ES-I3 (cell line): ENCODE results near the gene TBC1D14.

Experiments used
- H3K36me3 ChIP-seq: 2 replicates; pipeline ENCODE4 v1.6.1; 2013; ENCODE audit warnings: mild to moderate bottlenecking, low read length, control low read depth, moderate library complexity; ENCODE audit not compliant: insufficient read depth
- H3K4me1 ChIP-seq: 2 replicates; pipeline ENCODE4 v1.6.1; 2013; ENCODE audit warnings: mild to moderate bottlenecking, control low read depth, low read length; ENCODE audit not compliant: insufficient read depth
- H3K9ac ChIP-seq: 2 replicates; pipeline ENCODE4 v1.6.1; 2013; ENCODE audit warnings: low read depth, mild to moderate bottlenecking, low read length, moderate library complexity
- H3K9me3 ChIP-seq: 2 replicates; pipeline ENCODE4 v1.6.1; 2013; ENCODE audit warnings: mild to moderate bottlenecking, low read length, moderate library complexity; ENCODE audit not compliant: control insufficient read depth, insufficient read depth

Gene TBC1D14

DNA sequence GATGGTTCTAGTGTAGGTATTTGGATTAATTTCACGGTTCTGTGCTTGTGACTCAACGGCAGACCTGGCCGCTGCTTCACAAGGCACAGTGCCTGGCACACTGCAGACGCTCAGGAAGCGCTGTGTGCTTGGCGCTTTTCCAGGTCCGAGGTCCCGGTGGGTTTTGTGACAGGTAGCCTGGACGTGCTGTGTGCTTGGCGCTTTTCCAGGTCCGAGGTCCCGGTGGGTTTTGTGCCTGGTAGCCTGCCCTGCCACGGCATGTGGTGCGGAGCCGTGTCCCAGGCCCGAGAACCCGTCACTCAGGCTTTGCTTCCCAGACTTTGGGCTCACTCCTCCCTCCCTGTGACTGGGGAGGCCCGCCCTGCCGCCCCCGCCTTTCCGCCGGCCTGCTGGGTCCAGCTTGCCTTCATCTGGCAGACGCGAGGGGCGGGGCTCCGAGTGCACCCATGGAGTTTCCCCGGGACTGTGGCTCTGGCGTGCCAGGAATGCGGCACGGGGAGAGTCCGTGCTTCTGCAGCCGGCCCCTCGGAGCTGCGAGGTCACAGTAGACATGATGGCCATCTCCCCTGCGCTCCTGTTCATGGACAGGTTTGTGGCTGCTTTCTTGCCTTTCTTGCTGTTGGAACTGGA is 44.2 kb downstream of the TBC1D14 start:
- H3K36me3 ChIP-seq = no peaks in the 10 kb centered on the region
- H3K4me1 ChIP-seq = peaks cover 12% of the 10 kb centered on the region
- no peak overlapping the region for H3K9ac ChIP-seq
- H3K9me3 ChIP-seq = no peaks in the 10 kb centered on the region

- Histone ChIP-seq H3K9me3 (no peaks in the 10 kb centered on the region), H3K4me1 (peaks cover 12% of the 10 kb centered on the region), H3K36me3 (no peaks in the 10 kb centered on the region), H3K9ac (no peak overlapping the region; the same call in 1 of the 2 replicates)
These were observed 45.8 kb downstream of the TBC1D14 start for GRCh38 chr4:6955261-6955911.

GRCh38 chr4:6956087-6956433 is 46.4 kb downstream of the TBC1D14 start:
- no peaks in the 10 kb centered on the region for H3K36me3 ChIP-seq
- H3K4me1 ChIP-seq = peaks cover 12% of the 10 kb centered on the region
- no peaks in the 10 kb centered on the region for H3K9me3 ChIP-seq
- no peak overlapping the region for H3K9ac ChIP-seq

DNA sequence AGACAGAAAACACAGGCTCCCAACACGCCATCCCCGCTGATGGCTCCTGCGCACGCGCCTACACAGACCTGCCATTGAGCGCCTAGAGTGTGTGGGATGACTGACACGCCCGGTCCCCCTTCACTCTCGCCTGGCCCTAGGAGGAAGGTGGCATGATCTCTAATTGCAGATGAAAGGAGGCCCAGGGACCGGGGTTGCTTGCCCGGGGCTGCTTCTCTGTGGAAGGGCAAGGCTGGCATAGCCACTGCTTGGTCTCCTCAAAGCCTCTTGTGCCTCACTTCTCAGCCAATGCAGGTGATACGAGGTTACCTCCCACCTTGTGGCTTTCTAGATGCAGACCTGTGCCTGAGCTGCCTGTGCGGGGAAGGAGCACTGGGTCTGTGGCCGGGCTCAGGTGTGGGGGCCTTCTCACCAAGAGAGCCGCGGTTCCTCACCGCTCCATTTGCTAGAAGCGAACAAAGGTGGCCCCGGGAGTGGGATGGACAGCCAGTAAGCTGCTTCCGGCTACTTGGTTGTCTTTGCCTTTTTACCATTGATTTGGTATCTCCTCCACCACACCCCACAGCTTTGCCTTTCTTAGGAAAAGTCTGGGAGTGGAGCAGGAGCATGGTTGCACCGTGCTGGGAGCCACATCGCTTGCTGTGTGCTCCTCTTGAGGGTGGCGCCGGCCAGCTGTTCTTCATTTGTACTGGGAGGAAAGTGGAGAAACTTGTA is 47.0 kb downstream of the TBC1D14 start:
- Histone ChIP-seq H3K36me3 (no peaks in the 10 kb centered on the region), H3K9me3 (no peaks in the 10 kb centered on the region), H3K4me1 (peaks cover 12% of the 10 kb centered on the region), H3K9ac (no peak overlapping the region)

- Histone ChIP-seq H3K36me3 (no peaks in the 10 kb centered on the region), H3K9me3 (no peaks in the 10 kb centered on the region), H3K4me1 (peaks cover 16% of the 10 kb centered on the region), H3K9ac (no peak overlapping the region)
These were observed 47.5 kb downstream of the TBC1D14 start for GRCh38 chr4:6957148-6957520.

DNA sequence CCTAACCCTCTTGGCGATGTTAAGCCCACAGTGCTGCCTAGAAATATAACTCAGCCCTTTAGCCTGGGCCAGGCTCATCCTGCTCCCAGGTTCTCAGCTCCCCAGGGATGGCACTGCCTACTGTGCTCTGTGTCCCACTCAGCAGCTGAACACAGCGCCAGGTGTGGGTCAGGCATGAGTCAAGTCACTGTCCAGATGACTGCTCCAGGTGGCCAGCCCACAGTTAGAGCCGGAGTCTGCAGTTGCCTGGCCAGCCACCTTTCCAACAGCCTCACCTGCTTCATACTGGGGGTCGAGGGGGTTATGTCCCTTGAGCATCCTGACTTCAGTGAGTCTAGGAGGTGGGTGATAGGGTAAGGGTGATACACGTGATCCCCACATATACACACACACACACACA is 48.4 kb downstream of the TBC1D14 start:
- H3K36me3 ChIP-seq = no peaks in the 10 kb centered on the region
- no peak overlapping the region for H3K9ac ChIP-seq
- H3K4me1 ChIP-seq = peaks cover 24% of the 10 kb centered on the region
- H3K9me3 ChIP-seq = no peaks in the 10 kb centered on the region

- Histone ChIP-seq H3K36me3 (no peaks in the 10 kb centered on the region), H3K9me3 (no peaks in the 10 kb centered on the region), H3K4me1 (peaks cover 29% of the 10 kb centered on the region), H3K9ac (no peak overlapping the region)
These were observed 49.6 kb downstream of the TBC1D14 start for GRCh38 chr4:6959261-6959660.

- H3K9ac ChIP-seq = no peak overlapping the region
- H3K9me3 ChIP-seq = no peaks in the 10 kb centered on the region
- H3K4me1 ChIP-seq = peaks cover 25% of the 10 kb centered on the region
- no peaks in the 10 kb centered on the region for H3K36me3 ChIP-seq
These were observed 50.5 kb downstream of the TBC1D14 start for GRCh38 chr4:6960154-6960553.

DNA sequence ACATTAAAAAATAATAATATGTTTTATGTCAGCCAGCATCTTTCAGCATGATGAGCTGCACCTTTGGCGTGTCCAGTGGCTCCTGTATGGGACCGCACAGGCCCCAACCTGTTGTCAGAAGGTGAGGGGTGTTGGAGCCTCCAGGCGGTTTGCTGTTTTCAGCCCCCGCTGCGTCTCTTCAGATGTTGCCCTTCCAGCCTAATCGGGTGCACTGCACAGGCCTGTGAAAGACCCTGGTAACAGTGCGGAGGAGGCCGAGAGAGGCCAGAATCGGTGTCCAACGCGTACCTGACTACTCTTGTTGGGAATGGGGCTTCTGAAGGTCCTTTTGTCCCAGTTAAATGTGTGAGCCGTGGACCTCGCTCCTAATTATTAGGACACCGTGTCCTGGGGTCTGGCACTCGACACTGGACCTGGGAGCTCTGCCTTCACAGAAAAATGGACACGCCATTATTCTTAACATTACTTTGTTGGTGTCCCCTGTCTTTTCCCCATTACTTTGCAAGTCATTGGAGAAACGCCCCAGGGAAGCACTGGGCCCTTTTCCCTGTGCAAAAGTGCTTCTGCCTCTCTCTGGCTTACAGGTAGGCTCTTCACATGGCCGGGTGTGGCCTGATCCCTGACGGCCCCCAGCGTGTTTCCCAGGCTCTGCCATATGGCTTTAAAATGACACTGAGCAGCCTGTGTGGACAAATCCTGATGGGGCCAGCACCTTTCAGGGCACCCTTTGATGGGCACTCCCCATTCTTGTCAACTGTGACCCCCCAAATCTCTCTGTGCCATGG is 51.2 kb downstream of the TBC1D14 start:
- H3K4me1 ChIP-seq = peaks cover 18% of the 10 kb centered on the region
- H3K36me3 ChIP-seq = no peaks in the 10 kb centered on the region
- H3K9ac ChIP-seq = no peak overlapping the region
- H3K9me3 ChIP-seq = no peaks in the 10 kb centered on the region

- no peaks in the 10 kb centered on the region for H3K36me3 ChIP-seq
- H3K9ac ChIP-seq = no peak overlapping the region; the same call in 1 of the 2 replicates
- no peaks in the 10 kb centered on the region for H3K9me3 ChIP-seq
- peaks cover 18% of the 10 kb centered on the region for H3K4me1 ChIP-seq
These were observed 52.0 kb downstream of the TBC1D14 start for GRCh38 chr4:6961496-6962210.

DNA sequence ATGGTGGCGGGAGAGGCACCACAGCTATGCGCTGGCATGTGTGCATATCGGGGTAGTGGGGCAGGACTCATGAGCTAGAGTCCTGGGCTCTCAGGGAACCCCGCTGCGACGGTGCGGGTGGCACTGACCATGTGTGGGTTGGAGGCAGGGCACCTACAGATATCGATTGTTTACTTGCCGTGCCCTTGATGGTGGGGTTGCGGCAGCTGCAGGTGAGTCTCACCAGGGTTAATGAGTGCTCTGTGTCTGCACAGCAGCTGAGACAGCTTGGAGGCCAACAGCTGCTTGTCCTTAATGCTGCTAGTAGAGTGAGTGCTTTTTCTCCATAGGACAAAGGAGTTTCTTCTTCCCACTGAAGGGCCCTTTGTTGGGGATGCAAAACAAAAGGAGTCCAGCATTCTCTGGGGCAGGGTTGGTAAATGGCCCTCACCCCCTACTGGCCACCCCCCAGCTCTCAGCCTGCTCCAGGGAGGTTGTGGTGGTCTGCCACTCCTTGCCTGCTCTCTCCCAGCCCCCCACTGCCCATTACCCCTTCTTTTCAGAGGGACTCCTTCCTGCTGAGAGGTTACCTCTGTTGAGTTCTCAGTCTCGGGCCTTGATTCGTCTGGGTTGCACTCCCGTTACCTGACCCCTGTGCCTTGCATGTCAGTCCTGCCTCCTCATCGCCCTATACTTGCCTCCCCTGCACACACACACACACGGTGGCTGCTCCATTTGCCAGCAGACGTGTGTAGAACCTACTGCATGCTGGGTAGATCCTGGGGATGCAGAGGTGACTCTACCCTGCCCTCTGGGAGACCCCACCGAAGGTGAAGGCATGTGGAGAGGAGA is 52.8 kb downstream of the TBC1D14 start:
- Histone ChIP-seq H3K4me1 (peaks cover 18% of the 10 kb centered on the region), H3K9ac (peak overlapping the region; percentile 10; the same call in 1 of the 2 replicates), H3K36me3 (no peaks in the 10 kb centered on the region), H3K9me3 (no peaks in the 10 kb centered on the region)

DNA sequence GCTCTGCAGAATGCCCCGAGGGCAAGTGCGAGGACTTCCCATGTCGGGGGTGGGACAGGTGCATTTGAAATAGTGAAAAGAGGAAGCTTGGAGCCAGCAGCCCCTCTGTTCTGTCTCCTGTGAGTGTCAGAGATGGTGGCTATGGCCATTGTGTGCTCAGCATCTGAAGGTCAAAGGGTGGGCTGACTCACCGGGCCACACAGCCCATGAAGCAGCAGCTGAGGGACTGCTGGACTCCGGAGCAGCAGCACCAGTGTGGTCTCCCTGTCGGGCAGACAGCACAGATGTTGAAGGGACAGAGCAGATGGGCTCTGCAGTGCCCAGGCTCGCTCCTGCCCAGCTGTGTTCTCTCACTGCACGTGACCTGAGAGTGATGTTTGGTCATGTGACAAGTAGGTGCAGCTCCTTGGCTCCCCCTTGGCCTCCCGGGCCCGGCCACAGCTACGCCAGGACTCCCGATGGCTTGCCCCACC is 53.5 kb downstream of the TBC1D14 start:
- Histone ChIP-seq H3K36me3 (no peaks in the 10 kb centered on the region; the same call in 1 of the 2 replicates), H3K9me3 (no peaks in the 10 kb centered on the region), H3K9ac (no peak overlapping the region), H3K4me1 (peaks cover 18% of the 10 kb centered on the region)

GRCh38 chr4:6964858-6965257 is 55.2 kb downstream of the TBC1D14 start:
- no peaks in the 10 kb centered on the region; the same call in 1 of the 2 replicates for H3K36me3 ChIP-seq
- H3K4me1 ChIP-seq = peaks cover 18% of the 10 kb centered on the region
- no peak overlapping the region for H3K9ac ChIP-seq
- H3K9me3 ChIP-seq = no peaks in the 10 kb centered on the region
